Breast epithelium (tissue), 4 donors: ENCODE results near the gene TMEM182. TPM values are rescaled to one million over a fixed set of nuclear protein-coding genes. Genes with fewer than 3 reads are reported as not detected.
A peak's percentile ranks its signal among the peaks of the same experiment; 100 is the strongest.

Source experiments
- DNase-seq, 2 donors: peaks; one replicate each; pipeline ENCODE4 v3.0.0-alpha.2; 2019; ENCODE audit warnings: low spot score in 2 of 2
- H3K27ac ChIP-seq, 2 donors: fragments of 200-600 bp; sonication (generic) in 1 of 2; one replicate each; pipeline ENCODE4 v1.5.1; 2016 to 2019; ENCODE audit warnings: mild to moderate bottlenecking in 1 of 2
- H3K27me3 ChIP-seq, 2 donors: fragments of 200-600 bp; sonication (generic) in 1 of 2; one replicate each; pipeline versions ENCODE4 v1.5.1 to v1.6.0; 2017 to 2019; ENCODE audit warnings: control low read depth in 1 of 2, mild to moderate bottlenecking in 1 of 2
- H3K36me3 ChIP-seq: fragments of 200-600 bp; one replicate; pipeline ENCODE4 v1.5.1; 2019
- H3K4me1 ChIP-seq, 2 donors: fragments of 200-600 bp; sonication (generic); one replicate each; pipeline ENCODE4 v1.5.1; 2016 to 2019; ENCODE audit warnings: control low read depth in 1 of 2
- H3K4me3 ChIP-seq, 3 donors: fragments of 200-600 bp; sonication (generic); 1 replicate in 2 of 3; 2 replicates in 1 of 3; pipeline ENCODE4 v1.5.1; 2016 to 2019; ENCODE audit warnings: mild to moderate bottlenecking in 3 of 3, moderate library complexity in 2 of 3
- H3K9me3 ChIP-seq, 2 donors: fragments of 200-600 bp; sonication (generic) in 1 of 2; one replicate each; pipeline ENCODE4 v1.5.1; 2016 to 2019; ENCODE audit warnings: control low read depth in 1 of 2
- CTCF ChIP-seq, 3 donors: fragments of 450-650 bp; IDR thresholded peaks; one replicate each; pipeline ENCODE4 v1.5.1; 2016 to 2017; ENCODE audit warnings: antibody characterized with exemption in 3 of 3, mild to moderate bottlenecking in 3 of 3, moderate library complexity in 3 of 3
- POLR2A ChIP-seq: fragments of 450-650 bp; IDR thresholded peaks from one replicate; pipeline ENCODE4 v1.6.1; 2016; ENCODE audit warnings: antibody characterized with exemption, mild to moderate bottlenecking, moderate library complexity
- POLR2AphosphoS5 ChIP-seq, 3 donors: sonication (generic); formaldehyde crosslinking; IDR thresholded peaks; one replicate each; pipeline ENCODE4 v1.6.1; 2017; ENCODE audit warnings: antibody characterized with exemption in 3 of 3
- intact Hi-C: fragments of 100-400 bp; cut with DNase I; formaldehyde crosslinking; loops from one replicate; pipeline ENCODE4 v1.15.1; 2023; ENCODE audit warnings: low total_unique reads
- total RNA-seq, 3 donors: library from RNA; depleted of rRNA; stranded (reverse); fragments of >200 nt; gene quantifications; one replicate each; pipeline ENCODE4 v1.1.0, GENCODE V29; 2016

The TMEM182 gene
- total RNA-seq, 3 donors from 2014 or later: 2.2 to 5.3 (median 3.3) TPM

GRCh38 chr2:102783506-102784183, 21.8 kb downstream of the TMEM182 start:
- Histone ChIP-seq H3K27me3 (no peaks in the 10 kb centered on the region), H3K4me1 (no peaks in the 10 kb centered on the region), H3K9me3 (no peaks in the 10 kb centered on the region), H3K4me3 (no peak overlapping the region), H3K27ac (no peak overlapping the region), H3K36me3 (no peaks in the 10 kb centered on the region)
- no peak for DNase-seq
- TF ChIP-seq POLR2A (no peak), POLR2AphosphoS5 (IDR thresholded peaks at IDR 0.05) (no peak), CTCF (IDR thresholded peaks at IDR 0.05) (no peak)
- intact Hi-C loops: no loop called here

- no peak for TF ChIP-seq POLR2AphosphoS5 (IDR thresholded peaks at IDR 0.05)
- TF ChIP-seq CTCF (IDR thresholded peaks at IDR 0.05): no peak
- no peak for TF ChIP-seq POLR2A
- intact Hi-C loops: no loop called here
Measured at GRCh38 chr2:102784940-102785339, 23.1 kb downstream of the TMEM182 start.

GRCh38 chr2:102788216-102788884, 26.5 kb downstream of the TMEM182 start:
- no peak for DNase-seq

More at GRCh38 chr2:102784940-102785339, 23.1 kb downstream of the TMEM182 start:
- H3K4me1 ChIP-seq: no peaks in the 10 kb centered on the region
- H3K4me3 ChIP-seq: no peak overlapping the region
- H3K36me3 ChIP-seq: no peaks in the 10 kb centered on the region
- no peak overlapping the region for H3K27ac ChIP-seq
- H3K27me3 ChIP-seq: no peaks in the 10 kb centered on the region
- no peak for DNase-seq
- no peaks in the 10 kb centered on the region for H3K9me3 ChIP-seq

GRCh38 chr2:102788885-102789260, 27.0 kb downstream of the TMEM182 start:
- intact Hi-C loops: no loop called here
- Histone ChIP-seq H3K36me3 (no peaks in the 10 kb centered on the region), H3K27me3 (no peaks in the 10 kb centered on the region), H3K4me1 (no peaks in the 10 kb centered on the region), H3K4me3 (no peak overlapping the region), H3K9me3 (no peaks in the 10 kb centered on the region), H3K27ac (peak overlapping the region in 1 of 2 donors; percentile 12)
- no peak for DNase-seq
- TF ChIP-seq POLR2A (no peak), CTCF (IDR thresholded peaks at IDR 0.05) (no peak), POLR2AphosphoS5 (IDR thresholded peaks at IDR 0.05) (no peak)

More at GRCh38 chr2:102788216-102788884, 26.5 kb downstream of the TMEM182 start:
- H3K27me3 ChIP-seq: no peaks in the 10 kb centered on the region
- no peak overlapping the region for H3K4me3 ChIP-seq
- H3K4me1 ChIP-seq: no peaks in the 10 kb centered on the region
- H3K9me3 ChIP-seq: no peaks in the 10 kb centered on the region
- intact Hi-C loops: no loop called here
- TF ChIP-seq POLR2A (no peak), POLR2AphosphoS5 (IDR thresholded peaks at IDR 0.05) (no peak), CTCF (IDR thresholded peaks at IDR 0.05) (no peak)
- H3K36me3 ChIP-seq: no peaks in the 10 kb centered on the region
- peak overlapping the region in 1 of 2 donors; percentile 12 for H3K27ac ChIP-seq
